ENCODE data around the gene RELT.

Gene RELT

DNA sequence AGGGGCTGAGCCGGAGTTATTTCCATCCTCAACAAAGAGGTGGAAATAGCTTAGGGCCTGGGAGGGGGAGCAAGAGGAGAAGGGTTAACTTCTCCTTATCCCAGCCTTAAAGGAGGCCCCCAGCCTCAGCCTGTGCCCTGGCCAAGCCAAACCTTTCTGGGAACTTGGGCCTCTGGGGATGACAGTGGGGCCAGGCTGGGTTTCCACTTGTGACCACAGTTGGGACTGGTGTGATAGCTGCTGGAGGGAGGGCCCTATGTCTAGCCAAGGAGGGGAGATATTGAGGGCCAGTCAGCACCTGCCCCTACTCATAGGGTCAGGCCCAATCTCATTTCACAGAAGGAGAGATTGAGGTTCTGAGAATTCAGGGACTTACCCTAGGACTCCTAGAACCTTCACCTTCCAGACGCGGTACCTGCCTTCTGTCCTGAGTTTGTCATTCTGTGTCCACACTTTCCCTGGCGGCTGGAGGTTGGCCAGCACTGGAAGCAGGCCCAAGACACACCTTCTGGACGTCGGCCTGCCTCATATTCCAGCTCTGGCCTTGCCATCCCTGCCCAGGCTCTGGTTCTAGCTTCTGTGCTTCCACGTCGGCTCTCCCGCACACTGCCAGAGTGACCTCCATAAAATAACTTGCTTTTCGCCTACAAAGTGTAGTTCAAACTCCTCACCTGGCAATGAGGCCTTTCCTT is 3.1 kb downstream of the RELT start:
- DNase-seq: no peak

DNA sequence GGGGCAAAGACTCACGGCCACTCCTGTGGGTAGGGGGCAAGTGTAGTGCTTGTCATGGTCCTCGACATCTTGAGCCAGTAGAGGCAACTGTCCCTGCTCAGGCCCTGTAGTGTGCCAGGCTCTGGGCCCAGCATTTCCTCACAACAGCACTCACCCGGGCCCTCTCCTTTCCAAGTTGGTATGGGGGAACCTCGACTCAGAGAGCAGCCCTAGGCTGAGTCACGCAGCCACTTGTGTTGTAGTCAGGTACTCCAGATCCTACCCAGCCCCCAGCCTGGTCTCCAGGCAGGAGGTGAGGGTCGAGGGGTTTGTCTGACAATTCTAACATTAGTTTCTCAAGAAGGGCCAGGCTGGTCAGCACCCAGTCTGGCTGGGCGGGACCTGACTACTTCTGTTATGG is 4.1 kb downstream of the RELT start:
- no peak for DNase-seq

DNA sequence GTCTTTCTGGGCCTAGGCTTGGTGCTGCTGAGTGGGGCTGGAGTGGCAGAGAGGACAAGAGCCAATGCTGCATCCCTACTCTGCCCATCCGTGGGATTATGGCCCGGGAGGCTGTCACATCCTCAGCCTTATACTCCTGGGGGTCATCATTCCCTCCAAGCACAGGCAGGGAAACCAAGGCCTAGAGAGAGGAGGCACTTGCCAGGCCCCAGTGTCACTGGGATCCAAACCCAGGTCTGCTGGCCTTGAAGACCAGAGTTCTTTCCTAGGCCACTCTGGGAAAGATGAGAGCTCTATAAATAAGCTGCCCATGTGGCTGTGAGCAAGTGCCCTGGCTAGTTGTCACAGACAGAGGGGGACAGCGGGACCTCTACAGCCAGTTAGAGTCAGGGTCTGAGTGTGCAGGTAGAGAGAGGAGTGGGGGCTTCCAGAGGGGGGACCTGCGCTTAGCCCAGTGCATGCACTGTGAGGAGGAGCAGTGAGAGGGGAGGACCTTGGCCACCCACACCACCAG is 4.8 kb downstream of the RELT start:
- no peak for DNase-seq

DNA sequence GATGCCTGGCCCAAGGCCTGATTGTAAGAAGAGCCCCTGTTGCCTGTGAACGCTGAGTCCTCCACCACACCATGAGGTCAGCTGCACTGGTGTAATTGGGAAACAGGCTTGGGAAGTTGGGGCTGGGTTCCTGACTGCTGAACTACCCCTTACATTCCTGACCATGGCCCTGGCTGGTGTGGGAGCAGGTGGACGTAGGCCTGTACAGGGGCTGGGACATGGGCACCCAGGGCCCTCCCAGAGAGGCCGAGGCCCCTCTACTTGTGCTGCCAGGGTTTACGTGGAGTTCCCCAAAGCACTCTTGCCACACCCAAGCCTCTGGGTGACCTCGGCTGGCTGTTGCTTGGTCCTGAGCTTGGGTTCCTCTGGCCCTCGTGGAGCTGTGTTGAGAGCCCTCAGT is 5.4 kb downstream of the RELT start:
- no peak for DNase-seq

DNA sequence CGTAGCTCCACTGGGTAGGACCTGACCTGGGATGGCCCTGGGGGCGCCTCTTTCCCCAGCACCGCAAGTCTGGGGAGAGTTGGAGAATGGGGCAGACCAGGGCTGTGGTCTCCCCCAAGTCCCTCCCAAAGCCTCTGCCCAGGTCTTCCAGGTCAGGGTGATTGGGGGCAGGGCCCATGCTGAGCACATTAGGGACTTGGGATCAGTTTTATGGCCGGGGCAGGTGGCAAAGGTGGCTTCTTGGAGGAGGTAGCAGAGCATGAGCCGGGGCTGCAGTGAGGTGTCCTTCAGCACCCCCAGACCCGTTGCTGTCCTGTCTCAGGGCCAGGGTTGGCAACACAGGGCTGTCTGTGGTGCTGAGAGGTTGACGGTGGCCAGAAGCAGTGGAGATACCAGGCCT is 6.0 kb downstream of the RELT start:
- DNase-seq: no peak

DNA sequence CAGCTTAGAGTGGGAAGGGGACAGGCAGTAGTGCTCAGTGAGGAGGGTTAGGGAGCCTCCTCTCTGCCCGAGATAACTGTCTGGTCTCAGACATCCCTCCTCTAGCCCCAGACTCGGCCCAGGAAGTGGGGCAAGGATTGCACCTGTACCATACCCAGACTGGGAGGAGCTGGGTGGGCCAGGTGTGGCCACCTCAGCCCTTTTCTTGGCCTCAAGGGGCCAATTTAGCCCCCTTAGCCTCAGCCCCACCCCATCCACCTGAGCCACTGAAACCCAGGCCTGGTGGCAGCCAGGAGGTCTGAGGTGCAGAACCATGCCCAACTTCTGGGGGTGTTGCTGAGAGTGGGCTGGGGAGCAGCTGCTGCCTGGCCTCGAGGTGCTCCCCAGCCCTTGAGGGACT is 6.5 kb downstream of the RELT start:
- no peak for DNase-seq

DNA sequence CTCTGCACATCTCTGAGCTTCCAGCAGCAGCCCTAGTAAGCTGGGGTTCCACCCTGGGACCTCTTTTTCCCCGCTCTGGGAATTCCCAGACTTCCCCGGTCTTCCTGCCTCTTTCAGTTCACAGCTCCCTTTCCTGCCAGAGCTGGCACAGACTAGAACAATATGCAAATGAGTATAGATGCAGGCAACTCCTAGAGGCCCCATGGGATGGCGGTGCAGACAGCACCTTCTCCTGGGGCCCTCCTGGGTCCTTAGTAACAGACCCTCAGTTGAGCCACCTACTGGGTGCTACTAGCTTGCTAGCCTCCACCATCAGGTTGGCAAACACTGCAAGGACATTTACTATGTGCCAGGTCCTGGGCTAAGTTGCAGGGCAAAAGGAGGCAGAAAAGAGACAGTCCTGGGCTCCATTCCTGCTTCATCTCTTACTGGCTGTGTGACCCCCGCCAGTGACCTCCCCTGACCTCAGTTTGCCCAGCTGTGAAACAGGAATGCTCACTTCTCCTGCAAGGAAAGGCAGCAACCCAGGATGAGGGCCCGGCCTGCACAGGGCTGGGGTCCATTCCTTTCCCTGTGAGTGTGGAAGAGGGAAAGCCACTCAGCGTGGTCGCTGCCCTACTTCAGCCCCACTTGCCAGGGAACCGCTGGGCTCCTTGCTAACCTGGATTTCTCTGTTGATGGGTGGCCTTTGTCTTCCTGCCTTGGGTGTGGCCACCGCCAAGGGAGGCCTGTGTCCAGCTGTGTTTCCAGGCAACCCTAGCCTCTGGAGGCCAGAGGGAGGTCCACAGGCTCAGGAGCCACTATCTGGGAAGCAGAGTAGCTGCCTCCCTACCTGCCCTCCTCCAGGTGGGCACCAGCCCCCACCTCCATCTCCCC is 7.3 kb downstream of the RELT start:
- DNase-seq: no peak

DNA sequence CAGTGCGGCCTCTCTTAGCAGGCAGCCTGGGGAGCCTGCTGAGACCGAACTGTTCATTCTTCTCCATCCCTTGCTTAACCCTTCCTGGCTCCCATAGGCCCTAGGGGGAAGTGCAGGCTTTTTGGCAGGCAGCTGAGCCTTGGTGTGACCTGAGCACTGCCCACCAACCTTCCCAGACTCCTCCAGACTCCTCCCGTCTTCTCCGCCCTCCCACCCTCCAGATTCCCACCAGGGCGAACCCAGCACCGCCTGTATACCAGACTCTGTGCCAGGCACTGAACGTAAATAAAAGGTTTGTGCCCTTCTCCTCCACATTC is 7.9 kb downstream of the RELT start:
- DNase-seq: no peak

DNA sequence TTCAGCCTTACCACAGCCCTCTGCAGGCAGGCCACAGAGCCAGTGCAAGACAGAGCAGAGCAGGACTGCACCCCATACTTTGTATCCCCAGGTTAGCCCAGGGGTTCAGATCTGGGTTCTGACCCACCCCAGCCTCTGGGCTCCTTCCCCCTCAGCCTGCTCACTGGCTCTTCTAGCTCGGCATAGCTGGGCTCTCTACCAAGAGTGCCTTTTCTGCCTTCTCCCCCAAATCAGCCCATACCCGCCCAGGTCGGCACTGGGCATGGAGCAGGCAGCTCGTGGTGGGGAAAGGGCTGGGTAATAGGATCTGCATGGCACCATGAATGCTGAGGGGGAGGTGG is 8.3 kb downstream of the RELT start:
- no peak for DNase-seq

DNA sequence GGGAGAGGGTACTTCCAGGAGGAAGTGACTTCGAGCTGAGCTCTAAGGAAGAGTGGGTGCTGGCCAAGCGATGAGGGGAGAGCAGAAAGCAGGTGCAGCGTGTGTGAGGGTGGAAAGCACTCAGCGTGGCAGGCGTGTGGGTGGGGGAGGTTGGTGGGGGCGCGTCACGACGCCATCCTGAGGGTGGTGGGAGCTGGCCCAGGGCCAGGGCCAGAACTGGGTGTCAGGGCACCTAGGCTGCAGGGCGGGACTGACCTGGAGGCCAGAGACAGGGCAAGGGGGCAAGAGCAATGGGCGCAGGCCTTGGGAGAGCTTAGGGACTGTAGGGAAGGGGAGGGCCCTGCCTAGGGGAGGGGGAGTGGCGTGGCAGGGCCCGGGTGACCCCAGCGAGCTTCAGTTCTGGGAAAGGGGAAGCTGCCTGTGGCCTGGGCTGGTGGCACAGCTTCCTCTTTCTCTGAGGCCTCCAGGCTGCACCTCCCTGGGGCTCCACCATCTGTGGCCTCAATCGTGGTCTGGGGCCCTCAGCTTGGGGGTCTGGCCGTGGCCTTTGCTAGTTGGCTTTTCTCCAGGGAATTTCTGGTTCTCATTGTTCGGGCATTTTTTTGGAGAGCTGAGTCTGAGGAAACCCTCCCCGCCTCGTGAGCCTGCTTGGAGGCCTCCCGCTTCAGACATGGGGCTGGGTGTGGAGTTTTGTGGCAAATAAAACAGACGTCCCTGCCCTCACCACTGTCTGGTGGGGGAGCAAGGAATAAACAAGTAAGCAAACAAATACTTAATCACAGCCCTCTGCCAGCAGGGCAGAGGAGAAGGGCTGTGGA is 8.9 kb downstream of the RELT start:
- peak; percentile 94 for DNase-seq

DNA sequence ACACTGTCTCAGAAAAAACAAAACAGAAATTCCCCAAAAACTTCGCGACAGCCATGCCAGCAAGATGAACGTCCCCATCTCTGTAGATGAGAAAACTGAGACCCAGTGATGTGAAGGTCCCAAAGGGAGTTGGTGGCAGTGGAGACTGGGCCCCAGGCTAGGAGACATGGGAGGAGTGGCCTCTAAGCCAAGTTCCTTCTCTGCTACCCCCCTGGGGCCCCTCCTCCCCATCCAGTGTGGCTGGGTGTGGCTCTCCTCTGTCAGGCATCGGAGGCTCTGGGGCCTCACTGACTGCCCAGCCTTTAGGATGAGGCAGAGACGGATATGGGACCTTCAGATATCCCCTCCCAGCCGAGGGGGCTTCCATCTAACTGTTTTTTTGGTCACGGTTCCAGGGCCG is 9.8 kb downstream of the RELT start:
- peak; percentile 56 for DNase-seq

DNA sequence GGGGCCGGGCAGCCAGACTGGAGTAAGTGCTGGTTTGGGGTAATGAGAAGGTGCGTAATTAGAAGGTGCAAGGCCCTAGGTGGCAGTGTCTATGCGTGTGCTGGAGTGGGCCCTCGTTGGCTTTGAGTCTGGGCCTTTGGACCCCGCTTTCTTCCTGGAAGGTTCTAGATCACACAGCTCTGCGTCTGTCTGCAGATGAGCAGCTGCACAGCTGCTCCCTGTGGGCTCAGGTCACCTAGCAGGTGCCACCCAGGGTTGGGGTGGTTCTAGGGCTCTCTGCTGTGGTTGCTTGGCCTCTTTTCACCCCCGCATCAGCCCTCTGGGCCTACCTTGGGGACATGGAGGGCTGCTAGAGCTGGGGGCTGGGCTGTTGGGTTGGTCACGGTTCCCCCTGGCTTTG is 10.3 kb downstream of the RELT start:
- no peak for DNase-seq

DNA sequence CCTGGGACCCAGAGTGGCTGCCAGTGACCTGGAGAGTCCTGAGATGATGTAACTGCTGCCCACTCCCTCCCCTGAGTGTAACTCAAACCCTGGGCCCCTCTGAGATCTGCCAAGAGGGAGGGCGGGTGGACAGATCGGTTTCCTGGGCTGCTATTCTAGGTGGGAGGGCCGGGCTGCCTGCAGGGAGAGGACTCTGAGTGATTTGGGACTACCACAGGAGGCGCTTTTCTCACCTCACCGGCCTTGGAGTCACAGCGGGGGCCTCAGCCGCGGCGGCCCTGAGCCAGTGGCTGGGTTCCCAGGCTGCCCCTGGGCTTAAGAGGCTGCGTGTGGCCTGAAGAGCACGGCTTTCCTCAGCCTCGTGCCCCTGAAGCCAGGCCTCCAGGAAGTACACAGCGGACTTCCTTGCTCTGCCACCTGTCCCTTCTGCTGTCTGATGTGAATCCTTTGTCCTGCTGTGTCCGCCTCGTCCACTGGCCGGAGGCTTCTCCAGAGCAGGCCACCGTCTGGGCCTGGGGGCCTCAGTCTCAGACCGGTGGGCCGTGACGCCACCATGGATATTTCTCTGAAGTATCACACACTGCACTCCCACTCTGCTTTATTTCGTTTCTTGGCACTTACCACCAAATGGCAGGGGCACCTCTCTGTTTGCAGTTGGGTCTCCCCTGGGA is 11.5 kb downstream of the RELT start:
- no peak for DNase-seq

DNA sequence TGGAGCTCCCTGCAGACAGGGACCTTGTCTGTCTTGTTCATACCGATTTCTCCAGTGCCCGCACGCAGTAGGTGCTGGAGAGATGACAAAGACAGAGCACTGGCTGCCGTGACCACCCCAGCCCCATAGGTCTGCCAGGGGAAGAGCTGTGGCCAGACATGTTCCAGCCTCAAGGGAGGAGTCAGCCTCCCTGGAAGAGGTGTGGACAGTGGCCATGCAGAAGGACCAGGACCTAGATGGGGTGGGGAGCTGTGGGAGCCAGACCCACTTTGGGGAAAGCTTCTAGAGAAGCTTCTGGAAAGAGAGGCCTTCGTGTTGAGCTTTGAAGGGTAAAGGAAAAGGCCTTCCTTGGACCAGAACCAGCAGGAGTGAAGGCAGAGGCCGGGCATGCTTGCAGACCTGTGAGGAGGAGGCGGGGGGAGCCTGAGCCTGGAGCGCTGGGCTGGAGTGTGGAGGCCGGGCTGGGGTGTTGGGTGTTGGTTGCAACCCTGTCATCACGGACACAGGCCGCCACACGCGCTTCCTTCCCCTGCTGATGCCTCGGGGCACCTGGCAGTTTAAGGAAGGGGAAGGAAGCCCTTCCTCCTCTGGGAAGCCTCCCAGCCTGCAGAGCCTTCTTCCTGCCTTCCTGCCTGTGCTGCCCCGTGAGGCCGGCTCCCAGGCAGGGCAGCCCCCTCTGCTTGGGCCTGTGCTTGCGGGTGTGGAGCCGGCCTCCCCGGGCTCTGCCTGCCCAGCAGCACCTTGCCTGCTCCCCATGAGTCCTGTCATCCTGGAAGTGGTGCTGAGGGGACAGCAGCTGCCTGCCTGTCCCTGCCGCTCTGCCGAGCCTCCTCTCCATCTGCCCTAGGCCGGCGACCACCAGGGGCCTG is 12.3 kb downstream of the RELT start:
- DNase-seq: peak; percentile 74

DNA sequence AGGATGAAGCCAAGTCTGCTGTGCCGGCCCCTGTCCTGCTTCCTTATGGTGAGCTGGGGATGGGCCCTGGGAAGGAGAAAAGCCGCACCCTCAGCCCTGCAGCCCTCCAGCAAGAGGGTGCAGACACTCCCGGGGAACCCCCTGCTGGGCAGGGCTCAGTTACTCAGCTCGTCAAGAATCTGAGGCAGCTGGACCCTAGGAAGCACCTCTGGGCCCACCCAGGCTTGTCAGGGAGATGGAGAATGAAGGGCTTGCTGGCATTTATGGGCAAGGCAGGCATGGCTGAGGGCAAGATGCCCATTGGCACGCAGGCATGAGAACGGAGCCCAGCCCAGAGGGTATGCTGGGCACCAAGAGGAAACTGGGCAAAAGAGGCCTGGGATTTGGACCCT is 12.9 kb downstream of the RELT start:
- DNase-seq: no peak

DNA sequence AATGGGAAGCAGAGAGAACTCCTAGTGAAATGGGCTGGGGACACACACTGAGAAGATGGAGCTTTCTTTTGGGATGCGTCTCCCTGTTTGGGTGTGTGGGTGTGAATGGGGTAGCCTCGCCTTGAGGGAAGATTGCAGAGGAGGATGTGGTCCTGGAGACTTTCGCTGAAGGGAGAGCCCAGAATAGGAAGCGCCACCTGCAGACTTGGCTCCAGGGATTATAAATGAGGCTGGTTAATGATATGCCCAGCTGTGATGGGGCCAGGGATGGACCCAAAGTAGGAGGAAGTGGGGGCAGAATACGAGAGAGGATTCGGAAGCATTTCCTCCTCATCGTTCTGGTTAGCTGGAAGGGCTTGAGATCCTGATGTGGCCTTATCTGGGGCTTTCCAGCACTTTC is 13.7 kb downstream of the RELT start:
- no peak for DNase-seq

DNA sequence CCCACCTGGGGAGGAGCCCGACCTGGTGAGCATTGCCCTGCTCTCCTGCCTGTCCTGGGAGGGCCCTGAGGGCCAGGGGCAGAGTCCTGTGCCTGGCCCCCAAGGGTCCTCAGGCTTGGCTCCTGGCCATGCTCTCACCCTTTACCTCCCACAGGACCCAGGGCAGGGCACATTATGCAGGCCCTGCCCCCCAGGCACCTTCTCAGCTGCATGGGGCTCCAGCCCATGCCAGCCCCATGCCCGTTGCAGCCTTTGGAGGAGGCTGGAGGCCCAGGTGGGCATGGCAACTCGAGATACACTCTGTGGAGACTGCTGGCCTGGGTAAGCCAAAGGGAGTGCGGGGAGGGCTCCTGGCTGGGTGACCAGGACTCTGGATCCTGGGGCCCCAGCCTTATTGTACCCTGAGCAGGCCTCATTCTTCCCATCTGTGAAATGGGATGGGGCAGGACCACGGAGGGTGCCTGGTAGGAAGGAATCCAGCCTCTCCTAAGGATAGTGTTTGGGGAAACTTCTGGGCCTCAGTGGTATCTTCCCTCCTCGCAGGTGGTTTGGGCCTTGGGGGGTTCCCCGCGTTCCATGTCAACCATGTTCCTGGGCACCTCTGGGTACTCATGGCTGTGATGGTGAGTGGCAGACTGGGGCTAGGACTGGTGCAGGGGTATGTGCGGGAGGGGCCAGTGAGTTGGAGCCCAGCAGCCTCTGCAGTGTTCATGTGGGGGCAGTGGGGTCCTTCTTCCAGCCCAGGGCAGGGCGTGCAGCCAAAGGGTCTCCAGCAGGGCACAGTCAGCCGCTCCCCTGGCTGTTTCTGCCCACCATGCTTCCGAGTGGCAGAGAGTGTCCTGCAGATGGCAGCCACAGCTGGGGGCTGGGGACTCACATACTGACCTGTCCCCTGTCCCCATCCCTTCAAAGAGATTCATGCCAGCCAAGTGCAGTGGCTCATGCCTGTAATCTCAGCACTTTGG is 14.7 kb downstream of the RELT start:
- DNase-seq: no peak

DNA sequence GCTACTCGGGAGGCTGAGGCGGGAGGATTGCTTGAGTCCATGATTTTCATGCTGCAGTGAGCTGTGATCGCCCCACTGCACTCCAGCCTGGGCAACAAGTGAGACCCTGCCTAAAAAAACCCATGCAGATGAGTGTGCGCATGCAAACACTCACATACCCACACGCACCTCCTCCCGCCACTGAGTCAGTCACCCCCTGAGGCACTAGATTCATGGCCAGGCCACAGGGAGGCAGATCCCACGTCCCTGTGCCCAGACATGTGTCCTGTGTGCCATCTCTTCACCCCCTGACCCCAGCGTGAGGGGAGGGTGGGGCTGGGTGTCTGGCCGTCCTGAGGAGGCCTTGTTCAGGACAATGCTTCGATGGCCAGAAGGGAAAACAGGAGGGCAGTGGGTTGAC is 15.5 kb downstream of the RELT start:
- no peak for DNase-seq

DNA sequence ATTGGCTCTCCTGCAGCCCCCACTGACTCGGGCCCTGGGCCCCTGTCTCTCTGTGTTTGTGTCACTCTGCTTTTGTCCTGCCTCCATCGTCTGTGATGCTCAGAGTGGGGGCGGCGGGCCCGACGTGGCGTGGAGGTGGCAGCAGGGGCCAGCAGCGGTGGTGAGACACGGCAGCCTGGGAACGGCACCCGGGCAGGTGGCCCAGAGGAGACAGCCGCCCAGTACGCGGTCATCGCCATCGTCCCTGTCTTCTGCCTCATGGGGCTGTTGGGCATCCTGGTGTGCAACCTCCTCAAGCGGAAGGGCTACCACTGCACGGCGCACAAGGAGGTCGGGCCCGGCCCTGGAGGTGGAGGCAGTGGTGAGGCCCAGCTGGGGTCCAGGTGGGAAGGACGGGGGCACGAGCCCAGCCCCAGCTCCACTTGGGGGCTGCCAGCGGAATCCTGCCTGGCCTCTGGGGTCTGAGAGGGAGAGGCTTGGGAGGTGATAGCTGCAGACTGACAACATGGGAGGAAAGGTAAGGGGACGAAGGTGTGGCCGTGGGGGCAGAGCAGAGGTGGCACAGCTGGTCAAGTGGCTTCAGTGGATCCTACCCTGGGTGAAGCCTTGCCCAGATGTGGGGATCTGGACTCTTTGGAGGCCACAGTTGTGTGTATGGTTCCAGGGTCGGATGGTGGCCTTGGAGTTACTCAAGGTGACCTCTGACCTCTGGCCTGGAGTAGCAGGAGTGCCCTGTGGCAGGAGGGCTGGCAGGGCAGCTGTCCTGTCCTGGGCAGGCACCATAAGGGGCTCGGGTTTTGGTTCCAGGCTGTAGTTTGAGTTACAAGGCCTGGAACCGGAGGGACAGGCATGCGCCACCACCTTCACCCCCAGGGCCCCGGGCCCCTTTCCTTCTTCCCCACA is 16.2 kb downstream of the RELT start:
- no peak for DNase-seq

DNA sequence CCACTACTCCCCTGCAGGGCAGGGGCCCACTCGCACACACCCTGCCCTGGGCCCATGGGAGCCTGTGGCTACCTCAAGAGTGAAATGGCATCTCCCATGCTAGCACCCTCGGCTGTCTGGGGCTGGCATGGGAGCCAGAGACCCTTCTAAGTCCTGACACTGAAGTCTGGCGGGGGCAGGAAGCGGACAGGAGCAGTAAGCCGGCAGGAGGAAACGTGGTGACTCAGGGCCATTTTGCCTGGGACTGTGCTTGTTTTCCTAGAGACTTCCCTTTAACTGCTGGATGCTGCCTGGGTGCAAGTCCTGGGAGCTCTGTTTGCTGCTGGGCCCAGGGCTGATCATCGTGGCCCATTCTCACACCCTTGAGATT is 16.8 kb downstream of the RELT start:
- no peak for DNase-seq

Measured in GDM1 (cell line).